ENCODE measurements around the gene BRSK2. TPM values are rescaled to one million over a fixed set of nuclear protein-coding genes. Genes with fewer than 3 reads are reported as not detected.

Gene BRSK2
- total RNA-seq, 4 donors from 2014 or later = 0.24 to 0.81 TPM; not detected in 2

DNA sequence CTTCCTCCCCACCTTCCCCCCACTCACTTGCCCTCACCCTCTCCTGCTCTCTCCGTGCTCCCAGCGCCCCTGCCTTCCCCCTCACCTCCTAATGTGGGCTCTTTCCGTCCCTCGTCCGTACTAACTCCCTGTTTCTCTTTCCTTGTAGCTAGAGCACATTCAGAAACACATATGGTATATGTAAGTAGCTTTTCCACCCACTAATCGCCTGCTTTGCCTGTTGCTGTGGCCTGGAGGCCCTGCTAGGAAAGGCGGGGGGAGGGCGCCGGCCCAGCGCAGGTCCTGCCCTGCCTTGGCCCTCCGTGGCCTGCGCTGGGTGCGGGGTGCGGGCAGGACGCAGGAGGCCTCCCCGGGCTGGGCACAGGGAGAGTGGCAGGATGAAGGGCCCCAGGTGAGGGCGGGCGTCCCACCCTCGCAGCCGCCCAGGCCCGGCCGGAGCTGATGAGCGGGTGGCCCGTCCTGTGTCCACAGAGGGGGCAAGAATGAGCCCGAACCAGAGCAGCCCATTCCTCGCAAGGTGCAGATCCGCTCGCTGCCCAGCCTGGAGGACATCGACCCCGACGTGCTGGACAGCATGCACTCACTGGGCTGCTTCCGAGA, 55.2 kb downstream of the BRSK2 start:
- Histone ChIP-seq H3K27ac (no peak overlapping the region), H3K4me1 (no peaks in the 10 kb centered on the region), H3K9me3 (no peaks in the 10 kb centered on the region), H3K27me3 (no peaks in the 10 kb centered on the region), H3K36me3 (no peaks in the 10 kb centered on the region), H3K4me3 (no peak overlapping the region)
- no peak for ATAC-seq
- TF ChIP-seq, protein P1, sequence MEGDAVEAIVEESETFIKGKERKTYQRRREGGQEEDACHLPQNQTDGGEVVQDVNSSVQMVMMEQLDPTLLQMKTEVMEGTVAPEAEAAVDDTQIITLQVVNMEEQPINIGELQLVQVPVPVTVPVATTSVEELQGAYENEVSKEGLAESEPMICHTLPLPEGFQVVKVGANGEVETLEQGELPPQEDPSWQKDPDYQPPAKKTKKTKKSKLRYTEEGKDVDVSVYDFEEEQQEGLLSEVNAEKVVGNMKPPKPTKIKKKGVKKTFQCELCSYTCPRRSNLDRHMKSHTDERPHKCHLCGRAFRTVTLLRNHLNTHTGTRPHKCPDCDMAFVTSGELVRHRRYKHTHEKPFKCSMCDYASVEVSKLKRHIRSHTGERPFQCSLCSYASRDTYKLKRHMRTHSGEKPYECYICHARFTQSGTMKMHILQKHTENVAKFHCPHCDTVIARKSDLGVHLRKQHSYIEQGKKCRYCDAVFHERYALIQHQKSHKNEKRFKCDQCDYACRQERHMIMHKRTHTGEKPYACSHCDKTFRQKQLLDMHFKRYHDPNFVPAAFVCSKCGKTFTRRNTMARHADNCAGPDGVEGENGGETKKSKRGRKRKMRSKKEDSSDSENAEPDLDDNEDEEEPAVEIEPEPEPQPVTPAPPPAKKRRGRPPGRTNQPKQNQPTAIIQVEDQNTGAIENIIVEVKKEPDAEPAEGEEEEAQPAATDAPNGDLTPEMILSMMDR (IDR thresholded peaks at IDR 0.05 in 4 of 5, conservative IDR thresholded peaks at IDR 0.05 in 1 of 5) = no peak
- TF ChIP-seq POLR2A (IDR thresholded peaks at IDR 0.05) = no peak
- in situ Hi-C loops (cut with MboI; ENCODE audit: low sequenced_read_pairs in 4 of 4) (no loop called here), intact Hi-C loops (cut with DNase I; ENCODE audit: low total_unique reads) (no loop called here)
- no peak for DNase-seq

DNA sequence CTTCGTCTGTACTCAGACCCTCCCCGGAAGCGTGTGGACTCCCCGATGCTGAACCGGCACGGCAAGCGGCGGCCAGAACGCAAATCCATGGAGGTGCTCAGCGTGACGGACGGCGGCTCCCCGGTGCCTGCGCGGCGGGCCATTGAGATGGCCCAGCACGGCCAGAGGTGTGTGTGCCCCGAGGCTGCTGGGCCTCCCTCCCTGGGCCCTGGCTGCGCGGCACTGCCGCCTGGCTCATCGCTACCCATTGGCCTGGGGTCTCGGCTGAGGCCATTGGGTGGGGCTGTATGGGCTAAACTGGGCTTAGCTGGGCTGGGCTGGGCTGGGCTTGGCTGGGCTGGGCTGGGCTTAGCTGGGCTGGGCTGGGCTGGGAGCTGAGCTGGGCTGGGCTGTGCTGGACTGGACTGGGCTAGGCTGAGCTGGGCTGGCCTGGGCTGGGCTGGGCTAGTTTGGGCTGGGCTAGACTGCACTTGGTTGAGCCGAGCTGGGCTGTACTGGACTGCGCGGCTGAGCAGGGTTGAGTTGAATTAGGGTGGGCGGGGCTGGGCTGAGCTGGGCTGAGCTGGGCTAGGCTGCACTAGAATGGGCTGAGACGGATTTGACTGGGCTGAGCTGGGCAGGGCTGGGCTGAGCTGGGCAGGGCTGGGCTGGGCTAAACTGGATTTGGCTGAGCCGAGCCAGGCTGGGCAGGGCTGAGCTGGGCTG, 56.2 kb downstream of the BRSK2 start:
- TF ChIP-seq, protein P1 (IDR thresholded peaks at IDR 0.05 in 4 of 5, conservative IDR thresholded peaks at IDR 0.05 in 1 of 5) = no peak
- TF ChIP-seq POLR2A (IDR thresholded peaks at IDR 0.05) = no peak
- H3K27ac ChIP-seq = no peak overlapping the region
- ATAC-seq (no peak), DNase-seq (no peak)
- no peaks in the 10 kb centered on the region for H3K4me1 ChIP-seq
- H3K9me3 ChIP-seq = no peaks in the 10 kb centered on the region
- H3K27me3 ChIP-seq = peaks cover 0 to 8% (median 0%) of the 10 kb centered on the region in 3 donors
- H3K36me3 ChIP-seq = no peaks in the 10 kb centered on the region
- no peak overlapping the region for H3K4me3 ChIP-seq
- intact Hi-C loops (cut with DNase I; ENCODE audit: low total_unique reads) = no loop called here
- in situ Hi-C loops (cut with MboI; ENCODE audit: low sequenced_read_pairs in 4 of 4) = no loop called here

DNA sequence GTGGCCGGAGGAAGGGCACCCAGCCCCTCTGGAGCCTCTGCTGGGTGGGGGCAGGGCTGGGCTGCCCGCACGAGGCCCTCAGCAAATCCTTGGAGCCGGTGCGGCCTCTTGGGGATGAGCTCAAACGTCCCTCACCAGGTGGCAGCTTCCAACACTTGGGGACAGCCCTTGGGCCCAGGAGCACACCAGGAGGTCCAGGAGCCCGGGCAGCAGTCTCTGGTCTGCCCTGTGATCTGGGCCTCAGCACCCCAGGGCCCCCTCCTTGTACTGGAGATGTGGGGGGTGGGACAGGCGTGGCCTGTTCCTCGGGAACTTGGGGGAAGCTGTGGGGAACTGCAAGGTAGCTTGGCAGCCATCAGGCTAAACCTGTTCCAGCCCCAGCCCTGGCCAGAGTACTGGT, 56.9 kb downstream of the BRSK2 start:
- no peak for ATAC-seq
- intact Hi-C loops (cut with DNase I; ENCODE audit: low total_unique reads) = no loop called here
- H3K27me3 ChIP-seq = peaks cover 0 to 13% (median 0%) of the 10 kb centered on the region in 3 donors

DNA sequence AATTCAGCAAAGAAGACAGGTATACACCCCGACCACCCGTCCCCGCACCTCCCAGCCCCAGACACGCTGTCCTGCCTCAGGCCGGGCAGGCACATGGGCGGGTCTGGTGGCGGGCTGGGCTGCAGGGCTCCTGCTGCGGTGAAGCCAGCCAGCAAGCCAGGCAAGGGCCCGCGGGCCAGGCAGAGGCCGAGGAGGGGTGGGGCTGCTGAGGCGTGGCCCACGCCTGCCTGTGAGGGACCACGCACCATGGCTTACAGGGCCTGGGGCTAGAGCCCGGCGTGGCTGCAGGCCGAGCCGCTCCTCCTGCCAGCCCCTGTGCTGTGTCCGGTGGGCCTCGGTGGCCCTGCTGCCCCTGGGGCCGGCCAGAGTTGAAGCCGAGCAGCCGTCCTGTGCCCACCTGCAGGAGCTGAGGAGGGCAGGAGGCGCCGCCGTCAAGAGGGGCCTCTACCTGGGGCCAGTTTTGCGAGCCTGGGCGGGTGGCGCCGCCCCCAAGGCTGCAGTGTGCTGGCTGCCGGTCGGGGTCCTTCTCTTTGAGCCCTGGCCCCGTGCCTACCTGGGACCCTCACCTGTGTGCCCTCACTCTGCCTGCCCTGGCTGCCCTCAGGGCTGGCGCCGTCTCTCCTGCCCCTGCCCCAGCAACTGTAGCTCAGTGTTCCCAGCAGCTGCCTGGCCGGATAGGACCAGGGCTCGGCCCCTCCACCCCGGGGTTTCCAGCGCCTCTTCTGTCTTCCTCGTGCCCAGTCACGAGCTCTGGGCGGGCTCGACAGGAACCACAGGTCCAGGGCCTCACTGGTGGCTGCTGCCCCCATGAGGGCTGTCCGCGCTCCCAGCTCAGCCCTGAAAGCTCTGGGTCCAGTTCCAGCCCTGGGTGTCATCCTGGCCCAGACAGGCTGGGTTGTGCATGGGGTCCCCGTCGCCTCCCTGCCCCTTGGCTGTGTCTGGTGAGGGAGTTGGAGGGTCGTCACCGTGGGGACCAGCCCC, 58.4 kb downstream of the BRSK2 start:
- in situ Hi-C loops (cut with MboI; ENCODE audit: low sequenced_read_pairs in 4 of 4) (no loop called here), intact Hi-C loops (cut with DNase I; ENCODE audit: low total_unique reads) (no loop called here)
- peaks cover 0 to 20% (median 2%) of the 10 kb centered on the region in 3 donors for H3K27me3 ChIP-seq
- H3K27ac ChIP-seq = no peak overlapping the region
- TF ChIP-seq, protein P1 (IDR thresholded peaks at IDR 0.05 in 4 of 5, conservative IDR thresholded peaks at IDR 0.05 in 1 of 5) = no peak
- no peak for TF ChIP-seq POLR2A (IDR thresholded peaks at IDR 0.05)
- no peak overlapping the region for H3K4me3 ChIP-seq
- no peaks in the 10 kb centered on the region for H3K9me3 ChIP-seq
- no peaks in the 10 kb centered on the region for H3K4me1 ChIP-seq
- ATAC-seq (no peak), DNase-seq (no peak)
- H3K36me3 ChIP-seq = no peaks in the 10 kb centered on the region

More for the DNA sequence above, 56.9 kb downstream of the BRSK2 start:
- H3K4me1 ChIP-seq = no peaks in the 10 kb centered on the region
- no peak overlapping the region for H3K4me3 ChIP-seq
- no peak for DNase-seq
- H3K27ac ChIP-seq = no peak overlapping the region
- in situ Hi-C loops (cut with MboI; ENCODE audit: low sequenced_read_pairs in 4 of 4) = no loop called here
- no peak for TF ChIP-seq POLR2A (IDR thresholded peaks at IDR 0.05)
- TF ChIP-seq, protein P1 (IDR thresholded peaks at IDR 0.05 in 4 of 5, conservative IDR thresholded peaks at IDR 0.05 in 1 of 5) = no peak
- no peaks in the 10 kb centered on the region for H3K9me3 ChIP-seq
- H3K36me3 ChIP-seq = no peaks in the 10 kb centered on the region
